ENCODE data around the gene IGFBPL1. TPM values are rescaled to one million over a fixed set of nuclear protein-coding genes. Genes with fewer than 3 reads are reported as not detected.

The IGFBPL1 gene
- total and polyA plus RNA-seq, 2 of the 8 experiments (the other 6 are each of a cell fraction or from before 2014, with no cell fraction given), result 31.3 to 33.8 TPM

- H3K36me3 ChIP-seq (ENCODE audit: control insufficient read depth in 2 of 4, insufficient read depth in 4 of 4, low read length in 3 of 4), result no peaks in the 10 kb centered on the region
- H3K14ac ChIP-seq (ENCODE audit: insufficient read length), result no peak overlapping the region
- no peak overlapping the region for H3K4ac ChIP-seq (replicated peaks; ENCODE audit: insufficient read length, low read depth, low read length)
- no peaks in the 10 kb centered on the region for H3K79me2 ChIP-seq (ENCODE audit: control insufficient read depth in 1 of 2, insufficient read depth in 2 of 2, low read length in 2 of 2)
- no peak overlapping the region for H3K4me2 ChIP-seq (ENCODE audit: insufficient read depth in 1 of 2, low read depth in 2 of 2, low read length in 2 of 2)
- H3K23me2 ChIP-seq (ENCODE audit: low read depth, low read length), result 0 out of 2 replicates have a peak, but pooled peaks cover 3% of the 10 kb centered on the region
- no peak overlapping the region for H4K5ac ChIP-seq (ENCODE audit: insufficient read length, low read depth, low read length)
- no peak overlapping the region for H3K18ac ChIP-seq (ENCODE audit: extremely low read depth, low read length)
- no peaks in the 10 kb centered on the region for H3K79me1 ChIP-seq (ENCODE audit: low read depth, low read length)
- no peak overlapping the region for H2AK5ac ChIP-seq (ENCODE audit: low read depth, low read length)
- no peak for DNase-seq (ENCODE audit: low read depth in 1 of 2, low spot score in 2 of 2)
- no peak overlapping the region for H3K27ac ChIP-seq (ENCODE audit: low read depth, low read length)
- POLR2A ChIA-PET (ENCODE audit: partially characterized antibody), result no interaction called here
- no peak overlapping the region for H2AFZ ChIP-seq (ENCODE audit: low read length)
- no peak for FAIRE-seq
- no peak overlapping the region for H2BK20ac ChIP-seq (ENCODE audit: low read length)
- no peaks in the 10 kb centered on the region for H4K20me1 ChIP-seq (replicated peaks in 1 of 2; ENCODE audit: control insufficient read depth in 1 of 2, insufficient read depth in 2 of 2, low read length in 2 of 2)
- no peak overlapping the region for H4K91ac ChIP-seq (replicated peaks; ENCODE audit: insufficient read length, low read length)
- CTCF ChIA-PET (ENCODE audit: partially characterized antibody), result interaction anchor here (1.1 to 2.2 kb wide), 2 partner anchors 30 to 53 kb away, joined by 4 to 11 read pairs; no protein-coding TSS in a partner anchor
- WGBS, 2 experiments (ENCODE audit: extremely low coverage in 1 of 2, insufficient coverage in 1 of 2, insufficient read length in 1 of 2, insufficient replicate concordance in 2 of 2, low coverage in 1 of 2, low lambda C conversion rate in 2 of 2, missing lambda C conversion rate in 1 of 2), result 90% methylated on average over 1 of the region's 1 CpG; no CpG with 5 or more reads in 1 of the 2 experiments
- no peak overlapping the region for H3K9ac ChIP-seq (replicated peaks in 1 of 4; ENCODE audit: extremely low read depth in 1 of 4, low read depth in 3 of 4, low read length in 3 of 4)
- H3K56ac ChIP-seq (replicated peaks; ENCODE audit: insufficient read length, low read depth, low read length), result no peak overlapping the region
- TF ChIP-seq FOSL1 (IDR thresholded peaks at IDR 0.05; ENCODE audit: insufficient read depth, low read depth, low read length), result no peak
- no peak for TF ChIP-seq TEAD4 (IDR thresholded peaks at IDR 0.05; ENCODE audit: low read depth, low read length)
- no peak for TF ChIP-seq YY1 (IDR thresholded peaks at IDR 0.05; ENCODE audit: low read depth, low read length)
- TF ChIP-seq EZH2 (IDR thresholded peaks at IDR 0.05; ENCODE audit: low read depth, low read length, severe bottlenecking), result no peak
- TF ChIP-seq RBBP5 (IDR thresholded peaks at IDR 0.05; ENCODE audit: borderline replicate concordance, low read depth, low read length), result no peak
- H3K23ac ChIP-seq (ENCODE audit: insufficient read length), result no peak overlapping the region
- H2BK5ac ChIP-seq (ENCODE audit: low read depth, low read length), result no peak overlapping the region
- no peaks in the 10 kb centered on the region for H3K9me3 ChIP-seq (ENCODE audit: insufficient read depth in 2 of 2, low read depth in 1 of 2, low read length in 1 of 2)
- no peak overlapping the region for H2BK15ac ChIP-seq (ENCODE audit: low read length)
- peaks cover 0 to 5% (median 2%) of the 10 kb centered on the region in 4 experiments; a peak in 1 of 7 replicates for H3K4me1 ChIP-seq (replicated peaks in 1 of 4; ENCODE audit: control insufficient read depth in 3 of 4, insufficient read depth in 4 of 4, low read length in 3 of 4)
- no peak overlapping the region for H3K4me3 ChIP-seq (ENCODE audit: extremely low read depth in 1 of 4, insufficient read depth in 2 of 4, low read depth in 3 of 4, low read length in 4 of 4)
- no peak overlapping the region for H2BK120ac ChIP-seq (replicated peaks; ENCODE audit: low read depth, low read length)
- H2BK12ac ChIP-seq (ENCODE audit: low read depth, low read length), result no peak overlapping the region
- peaks cover 2 to 30% (median 13%) of the 10 kb centered on the region in 4 experiments for H3K27me3 ChIP-seq (replicated peaks in 1 of 4; ENCODE audit: control insufficient read depth in 3 of 4, extremely low read depth in 1 of 4, insufficient read depth in 3 of 4, low read length in 3 of 4)
- H4K8ac ChIP-seq (ENCODE audit: extremely low read depth, insufficient read depth, low read length), result no peak overlapping the region
Observed at GRCh38 chr9:38387066-38387465, 37.2 kb downstream of the IGFBPL1 start.

Measured in H1 (cell line).